OCI-LY7 (cell line): ENCODE measurements around the gene DCX. TPM values are rescaled to one million over a fixed set of nuclear protein-coding genes. Genes with fewer than 3 reads are reported as not detected.

Experiments used
- BruUV-seq: library from RNA; stranded (reverse); fragments of 400-500 nt; replicated peaks from 2 replicates; lab custom pipeline; 2021; lab: Mats Ljungman, UMichigan
- CTCF ChIA-PET: fragments of 300-600 bp; sonication (Branson Sonifier 250); formaldehyde crosslinking; loops from one replicate; lab custom pipeline; 2022; ENCODE audit warnings: antibody characterized with exemption; ENCODE audit not compliant: unreplicated experiment; lab: Charles Lee
- POLR2A ChIA-PET: fragments of 300-600 bp; sonication (Branson Sonifier 250); formaldehyde crosslinking; loops from one replicate; lab custom pipeline; 2022; ENCODE audit warnings: antibody characterized with exemption; lab: Charles Lee
- DNase-seq: peaks from one replicate; pipeline ENCODE4 v3.0.0-alpha.2; 2015; ENCODE audit warnings: low spot score
- H2AFZ ChIP-seq: fragments of 200-600 bp; sonication (generic), shearing (Covaris generic); 2 replicates; pipeline ENCODE4 v1.6.1; 2014; ENCODE audit warnings: mild to moderate bottlenecking, antibody characterized with exemption, low read length, moderate library complexity
- H3K27ac ChIP-seq: fragments of 200-600 bp; sonication (generic); 2 replicates; pipeline ENCODE4 v1.5.1; 2014; ENCODE audit warnings: mixed run types, low read depth, mild to moderate bottlenecking, moderate library complexity, low read length, inconsistent platforms; ENCODE audit not compliant: poor library complexity, severe bottlenecking
- H3K36me3 ChIP-seq: fragments of 200-600 bp; sonication (generic); 2 replicates; pipeline ENCODE4 v1.6.1; 2014; ENCODE audit warnings: mild to moderate bottlenecking, antibody characterized with exemption, low read length, moderate library complexity, mixed read lengths; ENCODE audit not compliant: insufficient read depth
- H3K4me1 ChIP-seq: fragments of 200-600 bp; sonication (generic); 2 replicates; pipeline ENCODE4 v1.5.1; 2014; ENCODE audit warnings: mild to moderate bottlenecking, low read length; ENCODE audit not compliant: insufficient read depth, poor library complexity, severe bottlenecking
- H3K4me2 ChIP-seq: fragments of 200-600 bp; sonication (generic); 2 replicates; pipeline ENCODE4 v1.6.1; 2014; ENCODE audit warnings: mild to moderate bottlenecking, low read length
- H3K4me3 ChIP-seq: fragments of 200-600 bp; sonication (generic); 2 replicates; pipeline ENCODE4 v1.5.1; 2014; ENCODE audit warnings: mild to moderate bottlenecking, low read depth, low read length; ENCODE audit not compliant: poor library complexity, severe bottlenecking
- H3K79me2 ChIP-seq: fragments of 200-600 bp; sonication (generic); 2 replicates; pipeline ENCODE4 v1.6.1; 2016; ENCODE audit warnings: low read depth, mild to moderate bottlenecking, low read length, moderate library complexity, mixed read lengths; ENCODE audit not compliant: insufficient read depth
- H3K9me2 ChIP-seq: fragments of 200-600 bp; sonication (generic); 2 replicates; pipeline ENCODE4 v1.6.1; 2016; ENCODE audit warnings: mild to moderate bottlenecking, low read length, mixed read lengths; ENCODE audit not compliant: insufficient read depth
- H3K9me3 ChIP-seq: fragments of 200-600 bp; sonication (generic); 2 replicates; pipeline ENCODE4 v1.6.1; 2014; ENCODE audit warnings: mild to moderate bottlenecking, mixed run types, low read length, mixed read lengths
- H4K20me1 ChIP-seq: fragments of 200-600 bp; sonication (generic); 2 replicates; pipeline ENCODE4 v1.6.1; 2014; ENCODE audit warnings: mild to moderate bottlenecking, antibody characterized with exemption, low read length, moderate library complexity, mixed read lengths; ENCODE audit not compliant: insufficient read depth
- CTCF ChIP-seq: fragments of 200-600 bp; sonication (generic); conservative IDR thresholded peaks from 2 replicates; pipeline ENCODE4 v1.5.1; 2014; ENCODE audit warnings: mild to moderate bottlenecking, antibody characterized with exemption, low read length, moderate library complexity, mixed read lengths
- EZH2phosphoT487 ChIP-seq: fragments of 200-600 bp; sonication (generic); IDR thresholded peaks from 2 replicates; pipeline ENCODE4 v1.6.1; 2018; ENCODE audit warnings: low read depth, borderline replicate concordance, mild to moderate bottlenecking, mixed run types, antibody characterized with exemption, low read length, moderate library complexity, mixed read lengths
- intact Hi-C: fragments of 100-400 bp; cut with micrococcal nuclease; formaldehyde crosslinking; loops from one replicate; pipeline ENCODE4 v1.10.0; 2022; ENCODE audit not compliant: unreplicated experiment
- total RNA-seq, 2 experiments: library from RNA; depleted of rRNA in 1 of 2; stranded (reverse); fragments of >200 nt in 1 of 2; shearing (Covaris generic) in 1 of 2; gene quantifications; 2 replicates each; pipeline ENCODE4 v1.2.3, GENCODE V29; 2014 to 2022

Gene DCX
- total RNA-seq, 2 experiments from 2014 or later = not detected

- ChIA-PET CTCF (no interaction called here), POLR2A (no interaction called here)
- Histone ChIP-seq H3K79me2 (no peaks in the 10 kb centered on the region), H3K4me1 (no peaks in the 10 kb centered on the region), H4K20me1 (no peaks in the 10 kb centered on the region), H3K9me3 (no peaks in the 10 kb centered on the region), H3K9me2 (no peaks in the 10 kb centered on the region), H3K4me3 (no peak overlapping the region), H3K36me3 (no peaks in the 10 kb centered on the region), H2AFZ (no peak overlapping the region), H3K27ac (no peak overlapping the region), H3K4me2 (no peak overlapping the region)
- no peak for DNase-seq
- no peak for TF ChIP-seq CTCF
- TF ChIP-seq EZH2phosphoT487 = no peak
- no TSS peak for BruUV-seq
- intact Hi-C loops = no loop called here
These were observed 73.8 kb downstream of the DCX start for GRCh38 chrX:111338095-111338698.

GRCh38 chrX:111337067-111337637 lies 74.8 kb downstream of the DCX start:
- H3K79me2 ChIP-seq = no peaks in the 10 kb centered on the region
- no peak for TF ChIP-seq EZH2phosphoT487
- no peak for TF ChIP-seq CTCF
- H2AFZ ChIP-seq = no peak overlapping the region
- intact Hi-C loops = no loop called here
- no peak overlapping the region for H3K27ac ChIP-seq
- H3K4me3 ChIP-seq = no peak overlapping the region
- DNase-seq = no peak
- H3K9me2 ChIP-seq = no peaks in the 10 kb centered on the region
- H3K4me2 ChIP-seq = no peak overlapping the region
- CTCF ChIA-PET = no interaction called here
- H3K4me1 ChIP-seq = no peaks in the 10 kb centered on the region
- no peaks in the 10 kb centered on the region for H3K9me3 ChIP-seq
- no TSS peak for BruUV-seq
- POLR2A ChIA-PET = no interaction called here
- H4K20me1 ChIP-seq = no peaks in the 10 kb centered on the region
- no peaks in the 10 kb centered on the region for H3K36me3 ChIP-seq

- Histone ChIP-seq H3K4me1 (no peaks in the 10 kb centered on the region), H3K27ac (no peak overlapping the region), H3K79me2 (no peaks in the 10 kb centered on the region), H3K4me2 (no peak overlapping the region), H3K4me3 (no peak overlapping the region), H4K20me1 (no peaks in the 10 kb centered on the region), H3K9me2 (no peaks in the 10 kb centered on the region), H2AFZ (no peak overlapping the region), H3K36me3 (no peaks in the 10 kb centered on the region), H3K9me3 (no peaks in the 10 kb centered on the region)
- no TSS peak for BruUV-seq
- ChIA-PET POLR2A (no interaction called here), CTCF (no interaction called here)
- intact Hi-C loops = no loop called here
- no peak for DNase-seq
- TF ChIP-seq EZH2phosphoT487 (no peak), CTCF (no peak)
These were observed 75.9 kb downstream of the DCX start for GRCh38 chrX:111336141-111336540.
